Sigmoid colon (tissue), 4 donors: ENCODE data around the gene BPI.

Source experiments
- CTCF ChIP-seq, 4 experiments: fragments of 450-650 bp in 3 of 4; fragments of 200-600 bp in 1 of 4; IDR thresholded peaks; one replicate each; pipeline ENCODE4 v1.5.1; 2016 to 2019; ENCODE audit warnings: antibody characterized with exemption in 4 of 4, mild to moderate bottlenecking in 3 of 4, moderate library complexity in 2 of 4
- EP300 ChIP-seq, 4 donors: sonication (generic); formaldehyde crosslinking; IDR thresholded peaks; one replicate each; pipeline ENCODE4 v1.6.1; 2017; ENCODE audit warnings: antibody characterized with exemption in 4 of 4
- POLR2A ChIP-seq, 2 donors: fragments of 450-650 bp; IDR thresholded peaks; one replicate each; pipeline ENCODE4 v1.6.1; 2016; ENCODE audit warnings: antibody characterized with exemption in 2 of 2, mild to moderate bottlenecking in 2 of 2, moderate library complexity in 2 of 2

GRCh38 chr20:38272398-38272797 lies 31.6 kb upstream of the BPI start:
- TF ChIP-seq CTCF (IDR thresholded peaks at IDR 0.05) = no peak
- no peak for TF ChIP-seq EP300 (IDR thresholded peaks at IDR 0.05)
- TF ChIP-seq POLR2A (IDR thresholded peaks at IDR 0.05) = no peak
